ENCODE results near the gene ZNF30.

- TF ChIP-seq POLR2A (IDR thresholded peaks at IDR 0.05) (no peak), CTCF (IDR thresholded peaks at IDR 0.05) (no peak)
These were observed 9.5 kb downstream of the ZNF30 start for GRCh38 chr19:34936184-34936583.

All from tibial nerve (tissue), 3 donors.